GM19239 (cell line): ENCODE data around the gene SLC43A1.

Experiments used
- DNase-seq: peaks from one replicate; pipeline ENCODE4 v3.0.0; 2011; ENCODE audit warnings: low spot score; ENCODE audit not compliant: insufficient read length
- FAIRE-seq: peaks from 2 replicates; lab custom pipeline; 2011; peaks lifted over from hg19 to GRCh38; lab: Jason Lieb, UNC

Gene SLC43A1

GRCh38 chr11:57530215-57530595 is 14.7 kb upstream of the SLC43A1 start:
- FAIRE-seq: no peak
- no peak for DNase-seq

GRCh38 chr11:57529012-57529411 is 13.5 kb upstream of the SLC43A1 start:
- no peak for DNase-seq
- FAIRE-seq: no peak

- DNase-seq (no peak), FAIRE-seq (peak; percentile 89)
Measured at GRCh38 chr11:57527056-57527631, 11.6 kb upstream of the SLC43A1 start.

- no peak for DNase-seq
Measured at GRCh38 chr11:57523419-57523818, 7.9 kb upstream of the SLC43A1 start.

GRCh38 chr11:57521116-57521515 is 5.6 kb upstream of the SLC43A1 start:
- DNase-seq: no peak
- no peak for FAIRE-seq

More at GRCh38 chr11:57523419-57523818, 7.9 kb upstream of the SLC43A1 start:
- no peak for FAIRE-seq

- DNase-seq (no peak), FAIRE-seq (no peak)
Measured at GRCh38 chr11:57516061-57516443, 550 bp upstream of the SLC43A1 start.

GRCh38 chr11:57514538-57515331 is 767 bp downstream of the SLC43A1 start:
- peak; percentile 71 for FAIRE-seq
- peak; percentile 41 for DNase-seq

GRCh38 chr11:57513911-57514537 is 1.5 kb downstream of the SLC43A1 start:
- DNase-seq: no peak
- no peak for FAIRE-seq

GRCh38 chr11:57513452-57513795 is 2.1 kb downstream of the SLC43A1 start:
- FAIRE-seq (no peak), DNase-seq (no peak)

- no peak for DNase-seq
- FAIRE-seq: no peak
Measured at GRCh38 chr11:57512646-57513451, 2.7 kb downstream of the SLC43A1 start.

DNA sequence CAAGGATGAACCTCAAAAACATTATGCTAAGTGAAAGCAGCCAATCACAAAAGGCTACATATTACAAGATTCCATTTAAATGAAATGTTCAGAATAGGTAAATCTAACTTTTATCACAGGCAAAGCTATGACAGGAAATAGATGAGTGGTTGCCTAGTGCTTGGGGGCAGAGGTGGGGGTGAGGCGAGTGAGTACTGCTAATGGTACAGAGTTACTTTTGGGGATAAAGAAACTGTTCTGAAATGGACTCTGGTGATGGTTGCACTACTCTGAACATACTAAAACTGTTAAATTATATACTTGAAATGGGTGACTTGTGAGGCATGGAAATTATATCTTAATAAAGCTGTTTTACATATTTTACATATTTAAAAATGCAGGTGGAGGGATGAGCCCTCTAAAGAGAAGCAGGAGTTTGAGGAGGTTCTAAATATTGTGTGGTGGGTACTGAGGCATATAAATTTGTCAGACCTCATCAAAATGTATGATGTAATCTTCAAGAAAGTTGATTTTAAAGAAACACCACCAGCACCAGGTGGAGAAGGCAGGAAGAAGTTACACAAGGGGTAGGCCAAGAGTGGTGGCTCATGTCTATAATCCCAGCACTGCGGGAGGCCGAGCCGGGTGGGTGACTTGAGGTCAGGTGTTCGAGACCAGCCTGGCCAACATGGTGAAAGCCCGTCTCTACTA is 3.6 kb downstream of the SLC43A1 start:
- FAIRE-seq (no peak), DNase-seq (no peak)

GRCh38 chr11:57508341-57509170 is 6.9 kb downstream of the SLC43A1 start:
- no peak for FAIRE-seq
- DNase-seq: no peak

DNA sequence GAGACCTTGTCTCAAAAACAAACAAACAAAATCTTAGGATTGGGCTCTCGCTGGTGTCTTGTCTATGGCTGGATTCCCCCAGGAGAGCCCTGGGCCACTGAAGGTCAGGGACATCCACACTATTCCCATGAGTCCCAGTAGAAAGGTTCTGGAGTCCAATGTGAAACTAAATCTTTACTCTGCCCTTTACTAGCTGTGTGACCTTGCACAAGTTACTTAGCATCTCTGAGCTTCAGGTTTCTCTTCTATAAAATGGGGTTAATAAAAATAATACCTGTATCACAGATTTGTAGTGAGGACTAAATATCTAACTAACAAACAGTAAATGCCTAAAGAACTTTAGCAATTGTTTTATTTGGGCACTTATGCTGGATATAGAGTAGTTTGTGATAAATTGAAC is 9.0 kb downstream of the SLC43A1 start:
- no peak for DNase-seq
- FAIRE-seq: no peak

- DNase-seq (no peak), FAIRE-seq (no peak)
Measured at GRCh38 chr11:57504511-57504910, 11.0 kb downstream of the SLC43A1 start.

DNA sequence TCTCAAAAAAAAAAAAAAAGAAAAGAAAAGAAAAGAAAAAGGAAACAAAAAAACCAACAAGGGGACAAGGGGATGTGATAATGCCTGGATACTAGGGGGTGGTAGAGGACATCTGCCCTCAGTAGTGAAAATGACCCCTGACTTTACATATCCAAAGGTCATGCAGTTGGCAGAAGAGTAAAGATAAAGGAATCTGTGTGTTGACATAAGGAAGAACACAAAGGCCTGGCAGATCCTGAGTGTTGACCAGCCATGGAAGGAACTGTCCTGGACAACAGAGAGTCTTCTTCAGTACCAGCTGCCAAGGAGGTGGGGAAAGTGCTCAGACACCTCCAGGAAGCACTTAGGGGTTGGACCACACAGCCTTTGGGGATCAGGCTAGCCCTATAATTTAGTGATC is 12.6 kb downstream of the SLC43A1 start:
- no peak for FAIRE-seq
- no peak for DNase-seq

GRCh38 chr11:57502376-57502775 is 13.1 kb downstream of the SLC43A1 start:
- FAIRE-seq (no peak), DNase-seq (no peak)

DNA sequence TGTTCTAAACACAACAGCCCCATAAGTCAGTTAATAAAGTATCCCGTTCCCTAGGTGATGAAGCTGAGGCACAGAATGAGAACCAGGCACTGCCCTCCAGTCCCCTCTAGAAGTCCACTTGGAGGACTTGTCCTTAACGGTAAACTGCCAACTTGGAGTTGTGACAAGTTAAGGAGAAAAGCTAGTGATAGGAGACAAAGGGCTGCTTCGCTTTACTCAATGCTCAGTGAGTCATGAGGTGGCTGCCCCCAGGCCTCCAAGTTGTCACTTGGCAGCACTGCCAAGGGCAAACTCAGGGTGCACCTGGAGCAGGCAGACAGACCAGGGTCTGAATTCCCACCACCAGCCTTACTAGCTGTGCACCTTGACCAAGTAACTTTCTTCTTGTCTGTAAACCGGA is 13.5 kb downstream of the SLC43A1 start:
- DNase-seq (no peak), FAIRE-seq (no peak)

GRCh38 chr11:57500926-57501325 is 14.6 kb downstream of the SLC43A1 start:
- no peak for FAIRE-seq
- no peak for DNase-seq

- FAIRE-seq: no peak
- DNase-seq: no peak
Measured at GRCh38 chr11:57500515-57500914, 15.0 kb downstream of the SLC43A1 start.
